NB4 (cell line): Measurements from ENCODE around the gene SULT4A1.

ENCODE experiments used
- DNase-seq: peaks from one replicate; pipeline ENCODE4 v3.0.0; 2010; ENCODE audit warnings: low read depth
- H3K4me3 ChIP-seq: one replicate; pipeline ENCODE4 v1.5.1; 2011; ENCODE audit warnings: mild to moderate bottlenecking, low read depth, low read length, moderate library complexity
- CTCF ChIP-seq: IDR thresholded peaks from one replicate; pipeline ENCODE4 v1.5.1; 2012; ENCODE audit warnings: low read depth, low read length
- MAX ChIP-seq: IDR thresholded peaks from 2 replicates; pipeline ENCODE4 v1.6.1; 2011; ENCODE audit warnings: low read depth, low read length
- MYC ChIP-seq: IDR thresholded peaks from 2 replicates; pipeline ENCODE4 v1.6.1; 2011; ENCODE audit warnings: low read depth, low read length
- POLR2A ChIP-seq: IDR thresholded peaks from 2 replicates; pipeline ENCODE4 v1.6.1; 2011; ENCODE audit warnings: mild to moderate bottlenecking; ENCODE audit not compliant: insufficient read length; ENCODE audit errors: extremely low read depth

The SULT4A1 gene

GRCh38 chr22:43852573-43853327 is 9.6 kb downstream of the SULT4A1 start:
- DNase-seq = no peak
- TF ChIP-seq CTCF = no peak
- TF ChIP-seq POLR2A = no peak
- TF ChIP-seq MYC = no peak
- no peak for TF ChIP-seq MAX
- no peak overlapping the region for H3K4me3 ChIP-seq

GRCh38 chr22:43851979-43852307 is 10.4 kb downstream of the SULT4A1 start:
- no peak overlapping the region for H3K4me3 ChIP-seq
- DNase-seq = no peak
- no peak for TF ChIP-seq CTCF
- TF ChIP-seq MYC = no peak
- no peak for TF ChIP-seq POLR2A
- no peak for TF ChIP-seq MAX

GRCh38 chr22:43851058-43851978 is 11.0 kb downstream of the SULT4A1 start:
- H3K4me3 ChIP-seq = no peak overlapping the region
- DNase-seq = no peak
- TF ChIP-seq MYC (no peak), MAX (no peak), CTCF (no peak), POLR2A (no peak)

- TF ChIP-seq POLR2A = no peak
- TF ChIP-seq MYC = no peak
- no peak for TF ChIP-seq MAX
- no peak for TF ChIP-seq CTCF
- DNase-seq = no peak
Observed at GRCh38 chr22:43850529-43850928, 11.8 kb downstream of the SULT4A1 start.

GRCh38 chr22:43849731-43850130 is 12.6 kb downstream of the SULT4A1 start:
- TF ChIP-seq POLR2A = no peak
- no peak for TF ChIP-seq MYC
- no peak for TF ChIP-seq MAX
- TF ChIP-seq CTCF = no peak
- H3K4me3 ChIP-seq = no peak overlapping the region
- no peak for DNase-seq

More at GRCh38 chr22:43850529-43850928, 11.8 kb downstream of the SULT4A1 start:
- no peak overlapping the region for H3K4me3 ChIP-seq
